ENCODE results near the gene CNTNAP2. TPM values are rescaled to one million over a fixed set of nuclear protein-coding genes. Genes with fewer than 3 reads are reported as not detected.

CNTNAP2 gene
- total and polyA plus RNA-seq, 2 of the 13 experiments (the other 11 are each of a cell fraction or from before 2014, with no cell fraction given): 0.40 to 0.42 TPM

- intact Hi-C loops (cut with micrococcal nuclease; ENCODE audit: unreplicated experiment): no loop called here
- 0% methylated on average over 1 of the region's 1 CpG for WGBS (ENCODE audit: low lambda C conversion rate)
- Histone ChIP-seq H3K4me1 (ENCODE audit: insufficient read depth, low read length) (no peaks in the 10 kb centered on the region), H3K36me3 (replicated peaks in 1 of 2; ENCODE audit: control insufficient read depth in 1 of 2, insufficient read depth in 2 of 2, low read length in 2 of 2) (no peaks in the 10 kb centered on the region), H3K27ac (ENCODE audit: extremely low read length, insufficient read depth, low read length) (no peak overlapping the region), H3K9me3 (ENCODE audit: low read length) (peaks cover 84% of the 10 kb centered on the region), H3K79me2 (ENCODE audit: insufficient read depth, low read length) (no peaks in the 10 kb centered on the region), H3K27me3 (ENCODE audit: control insufficient read depth in 1 of 2, insufficient read depth in 2 of 2, low read length in 2 of 2) (no peaks in the 10 kb centered on the region), H4K20me1 (ENCODE audit: insufficient read depth, low read length) (no peaks in the 10 kb centered on the region), H3K4me3 (replicated peaks in 1 of 3; ENCODE audit: insufficient read depth in 1 of 3, low read depth in 2 of 3, low read length in 3 of 3) (no peak overlapping the region), H3K9ac (ENCODE audit: insufficient read depth, low read depth, low read length) (no peak overlapping the region), H3K4me2 (ENCODE audit: low read depth, low read length) (no peak overlapping the region), H2AFZ (ENCODE audit: low read length) (no peak overlapping the region)
- no TSS peak for BruUV-seq (replicated peaks)
- DNase-seq (ENCODE audit: low spot score) (no peak), FAIRE-seq (no peak), ATAC-seq (no peak)
- ChIA-PET CTCF (ENCODE audit: low intra/inter-chr PET ratio, low total read pairs) (no interaction called here), POLR2A (no interaction called here)
- in situ Hi-C loops (cut with HindIII; ENCODE audit: extremely low pct_ligation_motif_present, low pct_unique_long_range_greater_than_20kb): no loop called here
- no peak for TF ChIP-seq ZNF274 (CRISPR knock-in tag; IDR thresholded peaks at IDR 0.05)
- TF ChIP-seq HES4 (CRISPR knock-in tag; IDR thresholded peaks at IDR 0.05; ENCODE audit: borderline replicate concordance): no peak
- no peak for TF ChIP-seq ZNF335 (CRISPR knock-in tag; IDR thresholded peaks at IDR 0.05)
- no peak for TF ChIP-seq JUN (CRISPR knock-in tag; IDR thresholded peaks at IDR 0.05)
- TF ChIP-seq ARID5B (CRISPR knock-in tag; IDR thresholded peaks at IDR 0.05): no peak
- no peak for TF ChIP-seq REPIN1 (CRISPR knock-in tag; IDR thresholded peaks at IDR 0.05; ENCODE audit: borderline replicate concordance, low read depth)
- TF ChIP-seq SALL1 (CRISPR knock-in tag; IDR thresholded peaks at IDR 0.05): no peak
- TF ChIP-seq ZNF12 (CRISPR knock-in tag; IDR thresholded peaks at IDR 0.05): no peak
- TF ChIP-seq ZBTB34 (CRISPR knock-in tag; IDR thresholded peaks at IDR 0.05): no peak
- no peak for TF ChIP-seq MTERF4 (CRISPR knock-in tag; IDR thresholded peaks at IDR 0.05)
- no peak for TF ChIP-seq SMC3 (IDR thresholded peaks at IDR 0.05; ENCODE audit: low read length)
Observed at GRCh38 chr7:147438216-147438615, 1321.6 kb downstream of the CNTNAP2 start.
